Left renal pelvis (tissue), 4 donors: ENCODE results near the gene WWOX. TPM values are rescaled to one million over a fixed set of nuclear protein-coding genes. Genes with fewer than 3 reads are reported as not detected.
A peak's percentile ranks its signal among the peaks of the same experiment; 100 is the strongest.

ENCODE experiments used
- DNase-seq, 4 donors: peaks; one replicate each; pipeline ENCODE4 v3.0.0-alpha.2; 2013; ENCODE audit warnings: low read depth in 4 of 4, low spot score in 3 of 4
- polyA plus RNA-seq, 4 donors: library from polyadenylated mRNA; unstranded; fragments of 120-200 nt; gene quantifications; one replicate each; pipeline ENCODE4 v1.2.1, GENCODE V29; 2013; ENCODE audit not compliant: insufficient read length in 4 of 4

WWOX gene
- polyA plus RNA-seq, 4 donors = 19.6 to 43.2 (median 39.7) TPM

DNA sequence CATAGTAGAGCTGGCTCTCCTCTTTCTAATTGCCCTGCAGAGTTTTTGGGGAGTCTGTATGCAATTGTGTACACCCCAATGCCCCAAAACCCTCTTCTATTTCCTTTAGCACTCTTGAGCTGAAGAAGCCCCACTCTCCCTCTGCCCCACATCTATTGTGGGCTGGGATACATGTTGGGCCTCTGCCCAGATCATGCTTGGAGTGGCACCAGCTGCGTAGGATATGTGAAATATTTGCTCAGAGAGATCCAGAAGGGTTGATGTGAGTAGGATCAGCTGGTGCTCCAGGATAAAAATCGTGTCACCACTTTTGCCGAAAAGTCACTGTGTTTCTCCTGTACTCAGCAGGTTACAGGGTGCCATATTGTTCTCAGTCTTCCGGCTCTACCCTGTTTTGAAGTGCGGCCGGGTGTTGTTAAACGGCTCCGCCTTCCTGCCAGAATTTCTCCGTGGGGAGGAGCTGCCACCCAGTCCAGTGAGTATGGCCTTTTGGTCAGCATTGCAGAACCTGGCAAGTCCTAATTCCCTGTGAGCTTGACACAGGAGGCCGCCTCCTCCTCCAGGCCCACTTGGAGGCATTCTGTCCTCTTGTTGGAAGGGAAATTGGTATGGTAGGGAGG, 664.5 kb downstream of the WWOX start:
- DNase-seq = no peak

DNA sequence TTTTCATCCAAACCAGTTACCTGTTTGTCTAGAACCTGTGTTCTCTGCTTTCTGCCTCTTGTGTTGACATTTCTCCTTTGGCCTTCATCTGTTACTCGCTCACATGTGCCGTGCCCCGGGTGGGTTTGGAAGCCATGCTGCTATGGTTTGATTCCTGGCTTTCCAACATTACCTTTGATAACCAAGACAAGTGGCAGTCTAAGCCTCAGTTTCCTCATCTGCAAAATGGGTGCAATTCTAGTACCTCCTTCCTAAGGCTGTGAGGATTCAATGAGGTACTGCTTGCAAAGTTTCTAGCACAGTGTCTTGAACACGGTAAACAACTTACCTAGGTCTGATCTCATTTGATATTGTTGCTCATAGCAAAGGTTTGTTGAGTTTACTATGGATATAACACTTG, 665.0 kb downstream of the WWOX start:
- no peak for DNase-seq

DNA sequence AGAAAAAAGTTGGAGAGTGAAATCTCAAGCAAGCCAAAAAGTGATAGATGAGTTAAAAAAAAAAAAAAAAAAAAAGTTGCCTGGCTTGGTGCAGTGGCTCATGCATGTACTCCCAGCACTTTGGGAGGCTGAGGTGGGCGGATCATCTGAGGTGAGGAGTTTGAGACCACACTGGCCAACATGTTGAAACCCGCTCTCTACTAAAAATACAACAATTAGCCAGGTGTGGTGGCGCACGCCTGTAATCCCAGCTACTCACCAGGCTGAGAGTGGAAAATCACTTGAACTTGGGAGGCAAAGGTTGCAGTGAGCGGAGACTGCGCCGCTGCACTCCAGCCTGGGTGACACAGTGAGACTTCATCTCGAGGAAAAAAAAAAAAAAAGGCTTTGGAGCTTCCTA, 668.8 kb downstream of the WWOX start:
- no peak for DNase-seq

DNA sequence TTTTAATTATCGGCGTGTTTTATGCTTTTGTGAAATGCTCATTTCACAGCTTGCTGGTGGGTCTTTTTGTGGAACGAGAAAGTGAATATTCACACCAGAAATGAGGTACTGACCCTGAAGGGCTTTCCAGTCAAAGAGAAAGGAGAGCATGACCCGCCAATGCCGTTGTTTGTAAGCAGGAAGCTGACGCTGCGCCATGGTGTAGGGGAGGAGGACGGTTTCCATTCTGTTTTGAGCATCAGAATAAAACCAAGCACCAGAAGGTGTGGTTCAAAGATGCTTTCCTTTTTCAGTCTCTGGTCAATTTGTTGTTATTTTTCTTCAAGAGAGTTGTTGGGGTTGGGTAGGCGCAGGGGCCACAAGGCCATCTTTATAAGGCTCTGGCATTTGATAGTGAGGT, 669.3 kb downstream of the WWOX start:
- no peak for DNase-seq

DNA sequence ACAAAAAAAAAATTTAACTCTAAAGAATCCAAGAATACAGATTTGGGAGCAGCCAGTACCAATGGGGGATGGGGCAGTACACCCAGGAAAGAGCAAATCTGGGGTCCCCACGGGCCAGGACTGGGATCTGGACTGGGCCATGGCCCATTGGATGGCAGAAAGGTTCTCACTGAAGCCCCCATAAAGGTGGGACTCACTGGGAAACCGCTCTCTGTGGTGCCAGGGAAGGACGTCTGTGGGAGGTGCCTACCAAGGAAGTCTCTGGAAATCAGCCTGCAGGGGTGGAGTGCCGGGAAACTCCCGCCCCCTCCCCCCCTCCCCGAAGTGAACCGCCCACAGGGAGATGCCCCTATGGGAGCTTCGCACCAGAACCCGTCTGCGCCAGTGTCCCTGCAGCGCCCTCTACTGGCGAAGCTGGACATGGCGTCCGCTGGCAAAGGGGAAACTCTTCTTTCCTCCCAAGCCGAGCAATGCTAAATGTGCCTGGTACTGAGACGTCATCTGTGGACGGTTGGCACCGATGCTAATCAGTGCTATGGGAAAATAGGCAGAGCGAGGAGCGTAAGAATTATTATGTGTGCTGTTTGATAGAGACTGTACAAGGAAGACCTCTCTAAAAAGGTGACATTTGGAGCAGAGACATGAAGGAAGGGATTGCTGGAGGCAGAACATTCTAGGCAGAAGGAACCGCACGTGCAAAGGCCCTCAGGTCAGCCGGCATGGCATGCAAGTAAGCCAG, 671.1 kb downstream of the WWOX start:
- peak in 1 of 4 donors; percentile 18 for DNase-seq

DNA sequence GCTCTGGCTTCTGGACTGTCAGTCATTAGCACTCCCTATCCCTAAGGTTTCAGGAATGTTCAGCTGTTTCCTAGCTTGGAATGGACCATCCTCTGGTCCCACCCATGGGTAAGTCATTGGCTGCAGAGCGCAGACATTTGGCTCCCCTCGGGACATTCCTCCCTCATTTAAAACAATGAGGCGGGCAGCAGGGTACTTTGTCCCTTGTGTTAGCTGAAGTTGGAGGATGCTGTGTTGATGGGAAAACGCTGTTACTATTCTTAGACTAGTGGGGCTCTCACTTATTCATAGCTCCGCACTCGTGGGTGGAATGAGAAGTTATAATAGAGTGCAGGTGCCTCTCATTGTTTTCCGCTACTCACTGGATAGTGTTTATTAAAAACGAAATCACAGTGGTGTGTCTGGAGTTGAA, 673.8 kb downstream of the WWOX start:
- DNase-seq = no peak

DNA sequence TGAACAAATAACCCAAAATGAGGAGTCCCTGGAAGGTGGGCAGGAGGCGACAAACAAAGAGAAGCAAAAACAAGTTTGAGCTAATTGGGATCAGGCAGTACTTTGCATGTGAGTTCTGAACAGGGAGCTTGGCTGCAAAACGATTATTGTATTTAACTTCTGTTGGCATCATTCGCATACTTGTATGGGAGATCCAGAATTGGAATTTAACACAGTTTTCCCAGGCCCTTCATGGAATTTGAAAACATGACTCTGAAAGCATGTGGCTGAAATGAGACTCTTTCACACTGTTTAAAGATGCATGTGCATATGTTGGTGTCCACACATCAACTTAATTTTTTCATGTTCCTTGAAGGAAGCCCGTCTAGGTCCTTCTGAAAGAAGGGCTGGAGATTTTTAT, 674.3 kb downstream of the WWOX start:
- DNase-seq = no peak

DNA sequence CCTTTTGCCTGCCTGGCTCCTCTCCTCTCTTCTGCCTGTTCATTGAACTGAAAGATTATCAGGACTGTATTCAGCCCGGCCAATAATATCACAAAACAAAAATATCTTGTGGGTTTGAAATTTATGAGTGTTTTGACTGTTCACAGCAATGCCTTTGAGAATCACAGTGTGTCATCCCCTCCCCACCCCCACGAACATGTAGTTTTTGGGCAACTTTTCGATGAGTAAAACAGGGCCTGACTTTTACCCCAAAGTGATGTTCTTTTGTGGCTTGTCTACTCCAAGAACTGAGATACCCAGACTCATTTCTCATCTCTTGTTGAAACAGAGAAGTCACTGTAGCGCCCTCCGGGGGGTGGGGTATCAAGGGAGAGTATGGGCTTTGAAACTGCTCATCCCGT, 675.7 kb downstream of the WWOX start:
- DNase-seq = no peak

DNA sequence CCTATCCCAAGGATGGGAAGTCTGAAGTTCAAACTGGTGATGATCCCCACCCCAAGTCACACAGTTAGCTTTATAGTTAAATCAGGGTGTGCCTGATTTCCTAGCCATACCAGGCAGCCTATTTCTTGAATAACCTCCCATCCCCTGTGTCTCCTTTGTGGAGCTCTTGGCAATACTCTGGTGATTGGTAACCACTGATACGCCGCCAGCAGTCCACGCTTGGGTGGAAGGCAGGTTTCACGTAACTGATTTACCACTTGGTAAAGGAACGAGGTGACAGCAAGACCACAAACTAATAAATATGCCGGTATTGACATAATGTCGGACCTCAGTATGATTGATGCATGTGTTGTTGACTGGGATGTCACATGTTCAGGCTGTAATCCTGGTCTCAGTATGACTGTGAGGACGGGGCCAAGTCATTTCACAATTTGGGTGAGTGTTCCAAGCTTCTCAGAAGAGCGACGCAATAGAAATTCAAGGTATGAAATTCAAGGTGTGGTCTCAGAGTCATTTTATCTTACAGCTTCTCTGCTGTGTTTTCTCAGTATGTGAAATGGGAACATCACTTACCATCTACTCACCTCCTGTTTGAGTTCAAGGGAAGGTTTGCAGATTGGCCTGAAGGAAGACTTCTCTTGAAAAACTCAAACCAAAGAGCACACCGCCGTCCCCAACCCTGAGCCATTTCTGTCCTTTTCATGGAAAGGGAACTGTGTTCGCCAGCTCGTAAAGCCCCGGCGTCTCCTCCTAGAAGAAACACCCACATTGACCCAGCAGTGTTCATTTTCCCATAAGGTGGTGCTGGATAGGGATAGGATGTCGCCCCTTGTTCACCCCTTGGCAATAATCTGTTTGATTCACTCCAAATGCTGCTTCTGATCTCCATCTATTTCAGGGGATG, 678.9 kb downstream of the WWOX start:
- DNase-seq = no peak

DNA sequence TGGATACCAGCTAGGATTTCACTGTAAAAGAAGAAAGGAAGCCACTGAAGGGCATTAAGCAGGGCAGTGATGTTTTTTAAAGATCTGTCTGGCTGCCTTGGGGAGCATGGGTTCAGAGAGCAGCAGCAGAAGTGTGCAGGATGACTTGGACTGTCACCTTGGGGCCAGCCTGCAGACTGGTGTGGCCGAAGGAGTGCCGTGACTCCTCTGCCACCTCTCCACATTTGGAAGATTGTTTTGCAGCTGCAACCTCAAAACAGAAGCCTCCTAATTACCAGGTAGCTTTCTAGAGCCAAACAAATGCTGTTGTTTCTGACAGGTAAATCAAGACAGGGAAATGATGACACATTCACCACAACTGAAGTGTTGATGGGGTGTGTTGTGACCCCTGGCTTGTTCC, 681.4 kb downstream of the WWOX start:
- DNase-seq = no peak

DNA sequence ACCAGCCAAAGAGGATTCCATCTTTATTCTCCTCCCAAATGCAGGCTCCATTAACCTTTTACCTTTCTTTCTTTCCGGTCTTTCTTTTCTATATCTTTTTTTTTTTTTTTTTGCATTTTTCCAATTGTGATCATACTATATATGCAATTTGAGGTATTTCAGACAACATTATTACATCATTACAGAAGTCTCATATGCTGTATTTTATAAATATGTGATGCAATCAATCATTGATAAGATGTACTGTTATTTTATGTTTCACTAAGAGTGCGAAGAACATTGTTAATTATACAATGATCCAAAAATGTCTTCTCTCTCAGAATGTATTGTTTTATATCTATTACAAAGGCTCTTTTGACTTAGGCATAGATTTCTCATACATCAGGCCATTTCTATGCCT, 683.1 kb downstream of the WWOX start:
- no peak for DNase-seq

DNA sequence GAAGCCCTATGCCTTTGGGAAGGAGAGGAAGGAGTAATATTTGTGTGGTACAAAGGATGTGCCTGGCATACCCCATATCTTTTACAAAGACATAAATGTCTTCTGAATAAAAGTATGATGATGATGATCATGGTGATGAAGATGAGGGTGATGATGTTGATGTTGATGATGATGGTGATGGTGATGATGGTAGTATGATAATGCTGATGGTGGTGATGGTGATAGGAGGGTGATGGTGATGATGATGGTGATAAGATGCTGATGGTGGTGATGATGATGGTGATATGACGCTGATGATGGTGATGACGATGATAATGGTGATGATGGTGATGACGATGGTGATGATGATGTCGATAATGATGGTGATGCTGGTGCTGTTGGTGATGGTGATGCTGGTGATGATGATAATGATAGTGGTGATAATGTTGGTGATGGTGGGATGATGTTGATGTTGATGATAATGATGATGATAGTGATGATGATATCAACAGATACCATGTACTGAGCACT, 684.2 kb downstream of the WWOX start:
- no peak for DNase-seq

DNA sequence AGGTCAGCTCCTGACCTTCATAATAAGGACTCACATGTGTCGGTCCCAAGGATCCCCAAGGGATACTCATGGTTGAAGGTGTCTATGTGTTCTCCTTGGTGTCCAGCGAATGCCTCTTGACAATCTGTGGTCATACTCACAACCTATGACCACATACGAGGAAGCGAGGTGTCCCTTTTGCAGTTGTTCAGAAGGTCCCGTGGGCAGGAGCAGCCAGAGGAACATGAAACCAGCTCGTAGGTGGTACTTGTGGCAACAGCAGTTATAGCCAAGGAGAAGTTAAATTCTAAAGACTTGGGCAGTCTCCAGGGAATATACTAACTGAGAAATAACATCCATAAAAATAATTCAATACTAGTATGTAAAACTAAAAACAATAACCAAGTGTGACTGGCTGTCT, 685.3 kb downstream of the WWOX start:
- DNase-seq = no peak

DNA sequence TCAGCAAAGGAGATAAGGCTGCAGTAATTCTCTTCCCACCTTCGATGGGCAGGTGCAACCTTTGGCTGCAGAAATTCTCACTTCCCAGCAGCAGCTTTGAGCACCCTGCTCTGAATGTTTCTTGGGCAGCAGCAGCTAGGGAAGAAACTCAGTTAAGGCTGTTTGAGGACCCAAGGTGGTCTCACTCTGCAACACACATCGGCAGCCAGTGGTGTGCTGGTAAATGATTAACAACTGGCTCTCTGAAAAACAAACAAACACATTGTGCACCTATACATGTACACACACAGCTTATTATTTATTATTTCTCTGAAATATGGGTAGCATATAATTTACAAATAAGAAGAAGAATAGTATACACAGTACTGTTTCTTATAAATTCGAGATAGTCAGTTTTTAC, 685.8 kb downstream of the WWOX start:
- DNase-seq = no peak

DNA sequence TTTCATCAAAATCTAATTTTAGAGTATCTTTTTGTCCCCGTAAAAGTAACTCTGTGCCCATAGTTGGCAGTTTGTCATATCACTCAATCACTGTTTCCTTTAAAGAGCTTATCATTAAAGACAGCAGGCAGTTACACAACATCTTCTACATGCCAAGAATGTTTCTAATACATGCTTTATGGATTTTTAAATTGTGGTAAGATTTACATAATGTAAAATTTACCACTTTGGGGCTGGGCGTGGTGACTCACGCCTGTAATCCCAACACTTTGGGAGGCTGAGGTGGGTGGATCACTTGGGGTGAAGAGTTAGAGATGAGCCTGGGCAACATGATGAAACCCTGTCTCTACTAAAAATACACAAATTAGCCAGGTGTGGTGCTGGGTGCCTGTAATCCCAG, 687.2 kb downstream of the WWOX start:
- no peak for DNase-seq

DNA sequence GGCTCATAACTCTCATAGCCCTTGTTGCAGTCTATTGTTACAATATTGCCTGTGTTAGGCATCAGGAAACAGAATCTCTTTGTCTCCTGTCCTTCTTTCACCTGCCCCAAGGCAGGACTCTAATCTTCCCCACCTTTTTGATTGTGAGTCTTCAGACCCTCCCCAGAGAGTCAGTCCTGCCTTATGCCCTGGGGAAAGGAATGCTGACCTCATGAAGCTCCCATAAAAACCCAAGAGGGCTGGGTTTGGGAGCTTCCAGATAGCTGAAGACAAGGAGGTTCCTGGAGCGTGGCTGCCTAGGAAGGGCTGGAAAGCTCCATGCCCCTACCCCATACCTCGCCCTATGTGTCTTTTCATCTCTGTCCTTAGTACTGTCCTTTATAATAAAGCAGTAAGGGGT, 688.8 kb downstream of the WWOX start:
- no peak for DNase-seq

DNA sequence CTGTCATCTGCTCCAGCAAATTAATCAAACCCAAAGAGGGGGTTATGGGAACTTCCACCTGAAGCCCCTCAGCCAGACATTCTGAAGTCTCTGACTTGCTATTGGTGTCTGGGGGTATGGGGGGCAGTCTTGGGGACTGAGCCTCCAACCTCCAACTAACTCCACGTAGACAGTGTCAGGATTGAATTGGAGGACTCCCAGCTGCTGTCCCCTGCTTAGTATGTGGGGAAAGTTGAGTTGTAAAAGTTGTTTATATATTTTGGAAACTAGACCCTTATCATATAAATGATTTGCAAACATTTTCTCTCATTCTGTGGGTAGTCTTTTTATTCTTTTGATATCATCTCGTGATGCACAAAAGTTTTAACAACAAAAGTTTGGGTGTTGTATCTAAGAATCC, 689.2 kb downstream of the WWOX start:
- no peak for DNase-seq

DNA sequence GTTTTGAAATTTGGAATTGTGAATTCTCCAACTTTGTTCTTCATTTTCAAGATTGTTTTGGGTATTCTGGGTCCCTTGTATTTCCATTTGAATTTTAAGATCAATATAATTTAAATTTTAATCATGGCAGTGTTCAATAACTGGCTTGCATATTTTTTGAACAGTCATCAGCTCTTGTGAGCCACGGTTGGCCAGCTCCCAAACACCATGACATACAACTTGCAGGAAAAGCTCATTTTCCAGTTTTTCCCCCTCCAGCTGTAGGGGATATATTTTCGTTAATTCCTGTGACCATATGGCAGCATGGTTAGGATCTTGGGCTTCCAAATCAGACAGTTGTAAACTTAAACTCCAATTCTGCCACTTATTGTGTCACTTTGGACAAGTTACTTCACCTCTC, 690.1 kb downstream of the WWOX start:
- DNase-seq = no peak

DNA sequence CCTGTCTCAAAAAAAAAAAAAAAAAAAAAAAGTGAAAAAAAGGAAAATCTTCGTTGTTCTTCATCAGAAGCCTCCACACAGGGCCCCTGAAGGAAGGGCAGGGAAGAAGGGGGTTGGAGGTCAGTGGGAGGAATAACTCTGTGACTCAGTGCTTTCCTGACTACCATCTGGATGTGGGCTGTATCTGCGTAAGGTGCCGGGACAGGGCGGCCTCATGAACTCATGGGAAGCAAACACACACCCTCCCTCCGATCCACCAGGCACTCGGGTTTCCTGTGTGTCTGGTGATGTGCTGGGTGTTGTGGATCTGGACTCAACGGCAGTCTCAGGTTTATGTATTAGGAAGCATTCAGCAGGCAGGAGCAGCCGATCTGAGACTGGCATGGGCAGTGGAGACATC, 691.6 kb downstream of the WWOX start:
- no peak for DNase-seq

DNA sequence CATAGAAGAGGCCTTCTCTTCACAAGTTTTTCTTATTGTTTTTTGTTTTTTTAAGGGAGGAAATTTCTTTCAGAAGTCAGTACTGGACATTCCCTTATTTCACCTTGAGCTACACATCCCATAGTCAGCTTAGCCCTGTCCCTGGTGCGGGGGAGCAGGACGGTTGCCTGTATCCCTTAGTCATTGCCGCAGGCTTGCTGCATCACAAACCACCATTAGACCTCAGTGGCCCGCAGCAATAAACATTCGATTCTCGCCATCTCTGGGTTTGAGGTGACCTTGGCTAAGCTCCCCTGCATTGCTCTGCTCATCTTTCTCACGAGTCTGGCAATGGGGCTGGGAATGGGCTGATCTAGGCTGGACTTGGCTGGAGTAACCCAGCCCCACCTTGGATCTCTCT, 692.5 kb downstream of the WWOX start:
- DNase-seq = no peak

DNA sequence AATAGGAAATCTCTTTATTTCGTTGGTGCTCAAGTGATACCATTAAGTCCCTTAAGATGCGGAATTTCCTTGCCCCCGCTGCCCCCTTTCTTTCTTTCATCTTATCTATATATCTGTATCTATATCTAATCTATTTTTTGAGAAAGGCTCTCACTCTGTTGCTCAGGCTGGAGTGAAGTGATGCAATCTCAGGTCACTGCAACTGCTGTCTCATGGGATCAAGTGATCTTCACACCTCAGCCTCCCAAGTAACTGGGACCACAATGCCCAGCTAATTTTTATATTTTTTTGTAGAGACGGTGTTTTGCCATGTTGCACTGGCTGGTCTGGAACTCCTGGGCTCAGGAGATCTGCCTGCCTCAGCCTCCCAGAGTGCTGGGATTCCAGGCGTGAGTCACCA, 693.5 kb downstream of the WWOX start:
- no peak for DNase-seq
